ENCODE data around the gene CASZ1. TPM values are rescaled to one million over a fixed set of nuclear protein-coding genes. Genes with fewer than 3 reads are reported as not detected.

The CASZ1 gene
- total RNA-seq, 1 experiment from 2014 or later: 11.1 TPM

DNA sequence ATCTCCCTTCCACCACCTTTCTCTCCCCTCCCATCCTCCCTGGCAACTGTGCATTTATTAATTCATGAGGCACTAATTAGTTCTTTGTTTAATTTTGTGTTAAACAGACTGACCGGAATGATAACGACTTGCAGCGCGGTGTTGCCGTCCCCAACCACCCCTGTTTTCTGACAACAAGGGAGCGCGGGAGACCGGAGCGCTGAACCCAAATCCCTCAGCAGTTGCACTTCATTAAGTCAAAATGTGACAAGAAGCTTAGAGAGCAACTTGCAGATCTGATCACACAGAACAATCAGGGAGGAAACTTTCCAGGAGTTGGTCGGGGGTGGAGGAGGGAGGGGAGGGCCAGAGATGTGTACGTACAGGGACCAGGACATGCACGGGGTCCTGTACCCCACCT lies 89.2 kb downstream of the CASZ1 start:
- Mint-ChIP-seq H3K27me3 (ENCODE audit: insufficient read depth, unreplicated experiment) (no peaks in the 10 kb centered on the region), H3K36me3 (ENCODE audit: insufficient read depth, unreplicated experiment) (peaks cover 7% of the 10 kb centered on the region), H3K4me1 (ENCODE audit: insufficient read depth, unreplicated experiment) (no peaks in the 10 kb centered on the region), H3K9me3 (ENCODE audit: unreplicated experiment) (no peaks in the 10 kb centered on the region), H3K4me3 (ENCODE audit: unreplicated experiment) (no peak overlapping the region), H3K27ac (ENCODE audit: low read depth, unreplicated experiment) (no peak overlapping the region)
- ChIA-PET POLR2A (no interaction called here), CTCF (no interaction called here)
- BruUV-seq (replicated peaks): no TSS peak
- TF ChIP-seq, protein P1, sequence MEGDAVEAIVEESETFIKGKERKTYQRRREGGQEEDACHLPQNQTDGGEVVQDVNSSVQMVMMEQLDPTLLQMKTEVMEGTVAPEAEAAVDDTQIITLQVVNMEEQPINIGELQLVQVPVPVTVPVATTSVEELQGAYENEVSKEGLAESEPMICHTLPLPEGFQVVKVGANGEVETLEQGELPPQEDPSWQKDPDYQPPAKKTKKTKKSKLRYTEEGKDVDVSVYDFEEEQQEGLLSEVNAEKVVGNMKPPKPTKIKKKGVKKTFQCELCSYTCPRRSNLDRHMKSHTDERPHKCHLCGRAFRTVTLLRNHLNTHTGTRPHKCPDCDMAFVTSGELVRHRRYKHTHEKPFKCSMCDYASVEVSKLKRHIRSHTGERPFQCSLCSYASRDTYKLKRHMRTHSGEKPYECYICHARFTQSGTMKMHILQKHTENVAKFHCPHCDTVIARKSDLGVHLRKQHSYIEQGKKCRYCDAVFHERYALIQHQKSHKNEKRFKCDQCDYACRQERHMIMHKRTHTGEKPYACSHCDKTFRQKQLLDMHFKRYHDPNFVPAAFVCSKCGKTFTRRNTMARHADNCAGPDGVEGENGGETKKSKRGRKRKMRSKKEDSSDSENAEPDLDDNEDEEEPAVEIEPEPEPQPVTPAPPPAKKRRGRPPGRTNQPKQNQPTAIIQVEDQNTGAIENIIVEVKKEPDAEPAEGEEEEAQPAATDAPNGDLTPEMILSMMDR (IDR thresholded peaks at IDR 0.05; ENCODE audit: unreplicated experiment): no peak
- no peak for DNase-seq (ENCODE audit: unreplicated experiment)
- intact Hi-C loops (cut with micrococcal nuclease): no loop called here

DNA sequence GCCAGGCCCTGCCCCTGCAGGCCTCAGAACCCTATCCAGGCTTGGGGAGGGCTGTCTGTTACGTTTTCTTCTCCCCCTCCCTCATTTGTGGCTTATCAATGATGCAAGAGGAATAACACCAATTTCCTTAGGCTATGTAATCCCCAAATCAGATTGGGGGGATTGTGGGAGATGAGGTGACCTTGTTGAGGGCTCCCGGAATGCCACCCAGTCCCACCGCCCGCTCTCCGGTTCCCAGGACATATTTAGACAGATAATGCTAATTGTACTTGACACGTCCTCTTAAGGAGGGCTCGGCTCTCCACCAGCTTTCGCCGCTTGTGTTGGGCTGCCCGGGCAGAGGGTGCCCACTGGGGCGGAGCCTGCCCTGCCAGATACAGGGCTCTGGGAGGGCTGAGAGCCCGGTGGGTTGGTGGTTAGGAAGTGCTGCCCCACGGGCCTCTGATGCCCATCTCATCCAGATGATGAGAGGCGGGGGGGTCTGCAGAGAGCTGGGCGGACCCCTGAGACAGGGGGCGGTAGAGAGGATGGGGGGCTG lies 90.0 kb downstream of the CASZ1 start:
- no peak overlapping the region for H3K27ac Mint-ChIP-seq (ENCODE audit: low read depth, unreplicated experiment)

DNA sequence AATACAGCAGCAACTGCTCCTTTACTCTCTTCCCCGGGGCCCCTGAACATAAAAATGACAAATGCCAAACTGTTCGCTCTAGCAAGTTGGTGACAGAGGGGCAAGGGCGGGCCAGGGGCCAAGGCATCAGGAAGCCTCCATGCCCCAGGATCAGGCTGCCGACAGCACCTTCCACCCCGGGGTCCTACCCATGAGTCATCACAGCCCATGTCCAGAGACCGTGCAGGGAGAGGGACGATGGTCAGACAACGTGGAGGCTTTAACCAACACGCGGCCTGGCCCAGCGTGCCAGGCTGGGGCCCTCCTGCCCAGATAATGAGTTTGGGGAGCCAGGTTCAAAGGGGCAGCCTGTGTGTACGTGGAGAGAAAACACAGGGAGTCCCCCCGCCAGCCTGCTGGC lies 90.5 kb downstream of the CASZ1 start:
- POLR2A ChIA-PET: no interaction called here
- H3K4me1 Mint-ChIP-seq (ENCODE audit: insufficient read depth, unreplicated experiment): no peaks in the 10 kb centered on the region
- CTCF ChIA-PET: no interaction called here
- no peaks in the 10 kb centered on the region for H3K27me3 Mint-ChIP-seq (ENCODE audit: insufficient read depth, unreplicated experiment)
- peaks cover 7% of the 10 kb centered on the region for H3K36me3 Mint-ChIP-seq (ENCODE audit: insufficient read depth, unreplicated experiment)
- TF ChIP-seq, protein P1 (IDR thresholded peaks at IDR 0.05; ENCODE audit: unreplicated experiment): no peak
- BruUV-seq (replicated peaks): no TSS peak
- no peak for DNase-seq (ENCODE audit: unreplicated experiment)
- H3K27ac Mint-ChIP-seq (ENCODE audit: low read depth, unreplicated experiment): no peak overlapping the region
- H3K9me3 Mint-ChIP-seq (ENCODE audit: unreplicated experiment): no peaks in the 10 kb centered on the region
- intact Hi-C loops (cut with micrococcal nuclease): no loop called here
- no peak overlapping the region for H3K4me3 Mint-ChIP-seq (ENCODE audit: unreplicated experiment)

More for the DNA sequence above, 90.0 kb downstream of the CASZ1 start:
- Mint-ChIP-seq H3K4me1 (ENCODE audit: insufficient read depth, unreplicated experiment) (no peaks in the 10 kb centered on the region), H3K4me3 (ENCODE audit: unreplicated experiment) (no peak overlapping the region), H3K36me3 (ENCODE audit: insufficient read depth, unreplicated experiment) (peaks cover 7% of the 10 kb centered on the region), H3K27me3 (ENCODE audit: insufficient read depth, unreplicated experiment) (no peaks in the 10 kb centered on the region), H3K9me3 (ENCODE audit: unreplicated experiment) (no peaks in the 10 kb centered on the region)
- intact Hi-C loops (cut with micrococcal nuclease): no loop called here
- POLR2A ChIA-PET: no interaction called here
- no peak for DNase-seq (ENCODE audit: unreplicated experiment)
- no TSS peak for BruUV-seq (replicated peaks)
- CTCF ChIA-PET: no interaction called here
- TF ChIP-seq, protein P1 (IDR thresholded peaks at IDR 0.05; ENCODE audit: unreplicated experiment): no peak

DNA sequence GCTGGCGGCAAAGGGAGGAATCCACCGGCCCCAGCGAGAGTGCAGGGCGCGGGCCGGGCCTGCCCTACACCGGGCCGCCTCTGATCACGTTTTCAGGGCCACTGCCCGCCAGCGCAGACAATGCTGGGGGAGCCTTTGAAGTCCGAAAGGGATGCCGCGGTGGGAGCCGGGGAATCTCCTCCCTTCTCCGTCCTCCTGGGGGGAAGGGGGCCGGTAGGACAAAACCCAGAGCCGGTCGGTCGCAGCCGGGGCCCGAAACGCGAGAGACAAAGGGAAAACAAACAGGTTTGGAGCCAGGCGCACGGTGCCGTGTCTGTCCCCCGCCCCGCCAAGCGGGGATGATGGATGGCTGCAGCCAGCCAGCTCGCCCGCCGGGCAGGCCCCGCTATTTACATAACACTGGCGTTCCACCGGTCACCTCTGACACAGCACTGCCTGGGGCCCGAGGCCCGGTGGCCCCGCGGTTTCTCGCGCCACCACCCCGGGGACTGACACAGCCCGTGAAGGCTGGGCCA lies 92.0 kb downstream of the CASZ1 start:
- Mint-ChIP-seq H3K36me3 (ENCODE audit: insufficient read depth, unreplicated experiment) (peaks cover 7% of the 10 kb centered on the region), H3K27ac (ENCODE audit: low read depth, unreplicated experiment) (no peak overlapping the region), H3K4me1 (ENCODE audit: insufficient read depth, unreplicated experiment) (peaks cover 11% of the 10 kb centered on the region), H3K9me3 (ENCODE audit: unreplicated experiment) (no peaks in the 10 kb centered on the region), H3K4me3 (ENCODE audit: unreplicated experiment) (no peak overlapping the region), H3K27me3 (ENCODE audit: insufficient read depth, unreplicated experiment) (no peaks in the 10 kb centered on the region)
- intact Hi-C loops (cut with micrococcal nuclease): no loop called here
- DNase-seq (ENCODE audit: unreplicated experiment): no peak
- TF ChIP-seq, protein P1 (IDR thresholded peaks at IDR 0.05; ENCODE audit: unreplicated experiment): no peak
- CTCF ChIA-PET: no interaction called here
- BruUV-seq (replicated peaks): no TSS peak
- POLR2A ChIA-PET: no interaction called here

Data from MCF 10A (cell line).